ENCODE data around the gene BCAS1.

The BCAS1 gene

GRCh38 chr20:54103067-54103761 lies 32.8 kb upstream of the BCAS1 start:
- peak; percentile 82 for DNase-seq (ENCODE audit: low read depth)

- DNase-seq (ENCODE audit: low read depth) = no peak
These were observed 32.1 kb upstream of the BCAS1 start for GRCh38 chr20:54102543-54102942.

- DNase-seq (ENCODE audit: low read depth) = no peak
These were observed 30.2 kb upstream of the BCAS1 start for GRCh38 chr20:54100563-54100962.

- no peak for DNase-seq (ENCODE audit: low read depth)
These were observed 29.5 kb upstream of the BCAS1 start for GRCh38 chr20:54099894-54100293.

- no peak for DNase-seq (ENCODE audit: low read depth)
These were observed 27.7 kb upstream of the BCAS1 start for GRCh38 chr20:54098047-54098446.

- DNase-seq (ENCODE audit: low read depth) = no peak
These were observed 26.8 kb upstream of the BCAS1 start for GRCh38 chr20:54097236-54097529.

GRCh38 chr20:54095824-54096223 lies 25.4 kb upstream of the BCAS1 start:
- no peak for DNase-seq (ENCODE audit: low read depth)

GRCh38 chr20:54094268-54094580 lies 23.8 kb upstream of the BCAS1 start:
- no peak for DNase-seq (ENCODE audit: low read depth)

- no peak for DNase-seq (ENCODE audit: low read depth)
These were observed 23.3 kb upstream of the BCAS1 start for GRCh38 chr20:54093423-54094267.

GRCh38 chr20:54092021-54092420 lies 21.6 kb upstream of the BCAS1 start:
- no peak for DNase-seq (ENCODE audit: low read depth)

GRCh38 chr20:54091120-54091480 lies 20.7 kb upstream of the BCAS1 start:
- DNase-seq (ENCODE audit: low read depth) = no peak

- no peak for DNase-seq (ENCODE audit: low read depth)
These were observed 20.1 kb upstream of the BCAS1 start for GRCh38 chr20:54090230-54091119.

- DNase-seq (ENCODE audit: low read depth) = no peak
These were observed 18.0 kb upstream of the BCAS1 start for GRCh38 chr20:54088430-54088829.

- peak; percentile 47 for DNase-seq (ENCODE audit: low read depth)
These were observed 16.2 kb upstream of the BCAS1 start for GRCh38 chr20:54086507-54087039.

GRCh38 chr20:54085910-54086309 lies 15.5 kb upstream of the BCAS1 start:
- DNase-seq (ENCODE audit: low read depth) = no peak

GRCh38 chr20:54085425-54085824 lies 15.0 kb upstream of the BCAS1 start:
- no peak for DNase-seq (ENCODE audit: low read depth)

- DNase-seq (ENCODE audit: low read depth) = no peak
These were observed 14.5 kb upstream of the BCAS1 start for GRCh38 chr20:54084727-54085388.

GRCh38 chr20:54084193-54084592 lies 13.8 kb upstream of the BCAS1 start:
- no peak for DNase-seq (ENCODE audit: low read depth)

GRCh38 chr20:54083459-54083858 lies 13.1 kb upstream of the BCAS1 start:
- DNase-seq (ENCODE audit: low read depth) = no peak

GRCh38 chr20:54082100-54082499 lies 11.7 kb upstream of the BCAS1 start:
- DNase-seq (ENCODE audit: low read depth) = no peak

GRCh38 chr20:54079652-54080051 lies 9.3 kb upstream of the BCAS1 start:
- no peak for DNase-seq (ENCODE audit: low read depth)

- no peak for DNase-seq (ENCODE audit: low read depth)
These were observed 8.0 kb upstream of the BCAS1 start for GRCh38 chr20:54078296-54078984.
